Caco-2 (cell line): ENCODE results near the gene MAML1. TPM values are rescaled to one million over a fixed set of nuclear protein-coding genes. Genes with fewer than 3 reads are reported as not detected.
A peak's percentile ranks its signal among the peaks of the same experiment; 100 is the strongest.

Source experiments
- BruUV-seq: library from RNA; stranded (reverse); fragments of 400-500 nt; replicated peaks from 2 replicates; lab custom pipeline; 2021; lab: Mats Ljungman, UMichigan
- CTCF ChIA-PET: fragments of 300-600 bp; sonication (Branson Sonifier 250); formaldehyde crosslinking; loops from one replicate; lab custom pipeline; 2022; ENCODE audit warnings: antibody characterized with exemption; lab: Charles Lee
- POLR2A ChIA-PET: fragments of 300-600 bp; sonication (Branson Sonifier 250); formaldehyde crosslinking; loops from one replicate; lab custom pipeline; 2022; ENCODE audit warnings: antibody characterized with exemption; lab: Charles Lee
- DNase-seq, 2 experiments: peaks; one replicate each; pipeline versions ENCODE4 v3.0.0 to v3.0.0-alpha.2; 2020 to 2022
- H3K27me3 ChIP-seq: replicated peaks from 2 replicates; pipeline ENCODE4 v1.6.0; 2011; ENCODE audit warnings: low read length; ENCODE audit not compliant: control insufficient read depth, insufficient read depth
- H3K36me3 ChIP-seq: 2 replicates; pipeline ENCODE4 v1.5.1; 2011; ENCODE audit warnings: low read length; ENCODE audit not compliant: control insufficient read depth, insufficient read depth
- H3K4me1 ChIP-seq: fragments of 250-450 bp; sonication (Bioruptor Pico); 2 replicates; pipeline ENCODE4 v1.5.1; 2020; ENCODE audit warnings: mild to moderate bottlenecking
- H3K4me3 ChIP-seq: 2 replicates; pipeline ENCODE4 v1.5.1; 2011; ENCODE audit warnings: low read depth, mild to moderate bottlenecking, control low read depth, low read length
- H3K9me3 ChIP-seq: fragments of 250-450 bp; sonication (Bioruptor Pico); 2 replicates; pipeline ENCODE4 v1.5.1; 2020; ENCODE audit warnings: mild to moderate bottlenecking, moderate library complexity
- H3K27ac Mint-ChIP-seq: one replicate; pipeline ENCODE4 v1.8.0; 2022; ENCODE audit warnings: mixed read lengths; ENCODE audit not compliant: unreplicated experiment
- H3K27me3 Mint-ChIP-seq: one replicate; pipeline ENCODE4 v1.8.0; 2022; ENCODE audit warnings: mixed read lengths; ENCODE audit not compliant: insufficient read depth, unreplicated experiment
- H3K36me3 Mint-ChIP-seq: one replicate; pipeline ENCODE4 v1.8.0; 2022; ENCODE audit warnings: mild to moderate bottlenecking, mixed read lengths; ENCODE audit not compliant: insufficient read depth, unreplicated experiment
- H3K4me1 Mint-ChIP-seq: one replicate; pipeline ENCODE4 v1.8.0; 2022; ENCODE audit warnings: low read depth, mixed read lengths; ENCODE audit not compliant: unreplicated experiment
- H3K4me3 Mint-ChIP-seq: one replicate; pipeline ENCODE4 v1.8.0; 2022; ENCODE audit warnings: mild to moderate bottlenecking, moderate library complexity, mixed read lengths; ENCODE audit not compliant: unreplicated experiment
- H3K9me3 Mint-ChIP-seq: one replicate; pipeline ENCODE4 v1.8.0; 2022; ENCODE audit warnings: mixed read lengths; ENCODE audit not compliant: unreplicated experiment
- intact Hi-C: fragments of 100-400 bp; cut with micrococcal nuclease; formaldehyde crosslinking; loops from one replicate; pipeline ENCODE4 v1.10.0; 2022; ENCODE audit not compliant: unreplicated experiment
- total RNA-seq: library from RNA; stranded (reverse); gene quantifications from 2 replicates; pipeline ENCODE4 v1.2.3, GENCODE V29; 2022
- TF ChIP-seq, protein P1 (sequence below), 2 experiments: fragments of 200-600 bp in 1 of 2; IDR thresholded peaks; 1 replicate in 1 of 2; 2 replicates in 1 of 2; pipeline versions ENCODE4 v1.5.1 to v1.8.0; 2011 to 2022; ENCODE audit warnings: antibody characterized with exemption in 1 of 2, control low read depth in 1 of 2, inconsistent platforms in 1 of 2, low read depth in 1 of 2, low read length in 1 of 2, mild to moderate bottlenecking in 1 of 2, moderate library complexity in 1 of 2; ENCODE audit not compliant: insufficient read depth in 1 of 2, severe bottlenecking in 1 of 2, unreplicated experiment in 1 of 2

MAML1 gene
- total RNA-seq, 1 experiment from 2014 or later, result 41.3 TPM

- TF ChIP-seq, protein P1, sequence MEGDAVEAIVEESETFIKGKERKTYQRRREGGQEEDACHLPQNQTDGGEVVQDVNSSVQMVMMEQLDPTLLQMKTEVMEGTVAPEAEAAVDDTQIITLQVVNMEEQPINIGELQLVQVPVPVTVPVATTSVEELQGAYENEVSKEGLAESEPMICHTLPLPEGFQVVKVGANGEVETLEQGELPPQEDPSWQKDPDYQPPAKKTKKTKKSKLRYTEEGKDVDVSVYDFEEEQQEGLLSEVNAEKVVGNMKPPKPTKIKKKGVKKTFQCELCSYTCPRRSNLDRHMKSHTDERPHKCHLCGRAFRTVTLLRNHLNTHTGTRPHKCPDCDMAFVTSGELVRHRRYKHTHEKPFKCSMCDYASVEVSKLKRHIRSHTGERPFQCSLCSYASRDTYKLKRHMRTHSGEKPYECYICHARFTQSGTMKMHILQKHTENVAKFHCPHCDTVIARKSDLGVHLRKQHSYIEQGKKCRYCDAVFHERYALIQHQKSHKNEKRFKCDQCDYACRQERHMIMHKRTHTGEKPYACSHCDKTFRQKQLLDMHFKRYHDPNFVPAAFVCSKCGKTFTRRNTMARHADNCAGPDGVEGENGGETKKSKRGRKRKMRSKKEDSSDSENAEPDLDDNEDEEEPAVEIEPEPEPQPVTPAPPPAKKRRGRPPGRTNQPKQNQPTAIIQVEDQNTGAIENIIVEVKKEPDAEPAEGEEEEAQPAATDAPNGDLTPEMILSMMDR (IDR thresholded peaks at IDR 0.05; ENCODE audit: insufficient read depth in 1 of 2, low read depth in 1 of 2, low read length in 1 of 2, severe bottlenecking in 1 of 2, unreplicated experiment in 1 of 2), result peak in 1 of 2 experiments; percentile 4
- DNase-seq, result no peak
- Mint-ChIP-seq H3K4me3 (peak overlapping the region; percentile 62), H3K27ac (peak overlapping the region; percentile 92), H3K27me3 (no peaks in the 10 kb centered on the region), H3K36me3 (peaks cover 100% of the 10 kb centered on the region), H3K9me3 (no peaks in the 10 kb centered on the region), H3K4me1 (peaks cover 27% of the 10 kb centered on the region)
- H3K4me3 ChIP-seq, result no peak overlapping the region
- peaks cover 47% of the 10 kb centered on the region for H3K4me1 ChIP-seq
- intact Hi-C loops, result no loop called here
- no peaks in the 10 kb centered on the region for H3K9me3 ChIP-seq
- ChIA-PET POLR2A (no interaction called here), CTCF (no interaction called here)
- peaks cover 19% of the 10 kb centered on the region for H3K36me3 ChIP-seq
- no peaks in the 10 kb centered on the region for H3K27me3 ChIP-seq
- BruUV-seq, result no TSS peak
These were observed 91.5 kb downstream of the MAML1 start for GRCh38 chr5:179823937-179824744.

GRCh38 chr5:179824745-179825112 lies 92.1 kb downstream of the MAML1 start:
- Mint-ChIP-seq H3K9me3 (no peaks in the 10 kb centered on the region), H3K4me1 (peaks cover 26% of the 10 kb centered on the region), H3K36me3 (peaks cover 100% of the 10 kb centered on the region), H3K27ac (peak overlapping the region; percentile 92), H3K4me3 (peak overlapping the region; percentile 62), H3K27me3 (no peaks in the 10 kb centered on the region)
- DNase-seq, result no peak
- Histone ChIP-seq H3K36me3 (peaks cover 19% of the 10 kb centered on the region), H3K4me3 (no peak overlapping the region), H3K27me3 (no peaks in the 10 kb centered on the region), H3K9me3 (no peaks in the 10 kb centered on the region), H3K4me1 (peaks cover 44% of the 10 kb centered on the region)
- TF ChIP-seq, protein P1 (IDR thresholded peaks at IDR 0.05; ENCODE audit: insufficient read depth in 1 of 2, low read depth in 1 of 2, low read length in 1 of 2, severe bottlenecking in 1 of 2, unreplicated experiment in 1 of 2), result no peak
- ChIA-PET CTCF (no interaction called here), POLR2A (no interaction called here)
- intact Hi-C loops, result loop anchor here (1.0 kb wide), 1 partner anchor 61 kb away; no protein-coding TSS in a partner anchor
- no TSS peak for BruUV-seq

DNA sequence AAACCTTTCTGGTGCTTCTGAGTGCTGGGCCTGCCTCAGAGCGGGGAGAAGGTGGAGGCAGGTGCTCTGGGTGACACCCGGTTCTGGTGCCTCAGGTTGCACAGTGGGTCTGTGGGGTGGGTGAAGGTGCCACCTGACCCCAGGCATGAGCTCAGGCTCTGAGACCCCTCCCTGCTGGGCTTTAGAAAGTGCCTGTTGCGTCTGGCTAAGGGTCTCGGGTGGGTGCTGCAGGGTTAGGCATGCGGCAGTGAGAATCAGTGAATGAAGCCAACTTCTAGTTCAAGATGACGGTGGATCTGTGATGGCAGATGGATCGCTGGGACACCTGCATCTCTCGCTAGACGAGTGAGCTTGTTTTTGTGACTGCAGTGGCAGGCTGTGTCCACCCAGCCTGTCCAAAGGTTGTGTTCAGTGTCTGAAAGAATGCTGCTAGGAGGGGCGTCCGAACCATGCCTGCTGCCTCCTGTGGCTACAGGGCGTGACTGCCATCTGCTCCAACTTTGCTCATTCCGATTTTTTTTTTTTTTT lies 93.1 kb downstream of the MAML1 start:
- H3K27me3 ChIP-seq, result no peaks in the 10 kb centered on the region
- intact Hi-C loops, result loop anchor here (1.0 kb wide), 1 partner anchor 62 kb away; no protein-coding TSS in a partner anchor
- no peaks in the 10 kb centered on the region for H3K9me3 ChIP-seq
- ChIA-PET CTCF (interaction anchor here (0.7 to 1.2 kb wide), 6 partner anchors 13 to 344 kb away, joined by 3 to 6 read pairs (median 4); no protein-coding TSS in a partner anchor), POLR2A (interaction anchor here (0.6 to 0.7 kb wide), 4 partner anchors 14 to 202 kb away, joined by 3 to 6 read pairs (median 4); no protein-coding TSS in a partner anchor)
- H3K4me3 ChIP-seq, result no peak overlapping the region
- H3K27ac Mint-ChIP-seq, result peak overlapping the region; percentile 48
- peaks cover 100% of the 10 kb centered on the region for H3K36me3 Mint-ChIP-seq
- BruUV-seq, result no TSS peak
- no peaks in the 10 kb centered on the region for H3K27me3 Mint-ChIP-seq
- peaks cover 20% of the 10 kb centered on the region for H3K4me1 Mint-ChIP-seq
- DNase-seq, result peak; percentile 81 to 83
- no peaks in the 10 kb centered on the region for H3K9me3 Mint-ChIP-seq
- H3K4me1 ChIP-seq, result peaks cover 35% of the 10 kb centered on the region
- no peak overlapping the region for H3K4me3 Mint-ChIP-seq
- H3K36me3 ChIP-seq, result peaks cover 19% of the 10 kb centered on the region
- TF ChIP-seq, protein P1 (IDR thresholded peaks at IDR 0.05; ENCODE audit: insufficient read depth in 1 of 2, low read depth in 1 of 2, low read length in 1 of 2, severe bottlenecking in 1 of 2, unreplicated experiment in 1 of 2), result peak in 1 of 2 experiments; percentile 56
